ENCODE results near the gene BIVM.
"Not testable (repeated sequence)": the region's sequence is repeated elsewhere in the genome, so short reads cannot be mapped to it uniquely, and the experiment has no call there.

The BIVM gene, protein sequence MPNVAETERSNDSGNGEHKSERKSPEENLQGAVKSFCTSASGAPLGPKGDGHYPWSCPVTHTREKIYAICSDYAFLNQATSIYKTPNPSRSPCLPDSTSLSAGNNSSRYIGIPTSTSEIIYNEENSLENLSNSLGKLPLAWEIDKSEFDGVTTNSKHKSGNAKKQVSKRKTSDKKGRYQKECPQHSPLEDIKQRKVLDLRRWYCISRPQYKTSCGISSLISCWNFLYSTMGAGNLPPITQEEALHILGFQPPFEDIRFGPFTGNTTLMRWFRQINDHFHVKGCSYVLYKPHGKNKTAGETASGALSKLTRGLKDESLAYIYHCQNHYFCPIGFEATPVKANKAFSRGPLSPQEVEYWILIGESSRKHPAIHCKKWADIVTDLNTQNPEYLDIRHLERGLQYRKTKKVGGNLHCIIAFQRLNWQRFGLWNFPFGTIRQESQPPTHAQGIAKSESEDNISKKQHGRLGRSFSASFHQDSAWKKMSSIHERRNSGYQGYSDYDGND

DNA sequence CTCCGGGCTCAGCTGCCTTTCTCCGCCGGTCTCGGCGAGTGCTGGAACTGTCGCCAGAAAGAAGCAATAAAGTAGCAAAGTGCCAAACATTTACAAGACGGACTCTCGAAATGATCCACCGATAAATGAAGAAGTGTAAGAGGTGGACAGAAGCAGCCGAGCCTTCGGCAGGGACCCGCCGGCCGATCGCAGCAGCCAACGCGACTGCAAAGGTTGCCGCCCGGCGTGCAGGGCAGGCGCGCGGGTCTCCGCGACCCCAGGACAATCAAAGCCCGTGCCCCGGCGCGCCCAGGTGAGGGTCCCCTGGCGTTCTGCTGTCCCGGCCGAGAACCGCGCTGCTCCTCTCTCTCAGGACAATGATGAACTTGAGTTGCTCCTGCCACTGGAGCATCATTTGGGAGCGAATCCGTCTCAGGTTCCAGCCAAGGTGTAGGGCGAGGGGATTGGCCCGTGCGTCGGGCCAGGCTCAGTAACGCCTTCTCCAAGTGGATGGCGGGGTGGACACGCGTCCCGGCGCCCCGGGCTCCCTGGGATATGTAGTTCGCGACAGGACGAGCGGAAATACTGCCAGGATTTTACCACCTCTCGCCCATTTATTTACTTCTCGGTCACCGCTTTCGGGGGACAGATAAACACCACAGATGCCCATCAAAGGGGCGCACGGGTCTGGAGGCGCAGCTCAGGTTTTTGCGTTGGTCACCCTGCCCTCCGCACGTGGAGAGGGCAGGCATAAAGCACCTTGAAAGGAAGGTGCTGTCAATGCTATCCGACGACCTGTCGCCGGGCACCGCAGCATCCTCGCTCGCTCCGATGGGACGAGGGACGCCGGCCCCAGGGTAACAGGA, at the start of gene BIVM, which contains the start of gene POGLUT2:
Gene BIVM, plus strand, starts transcription at position 539 of the 845 bp plus-strand sequence. CDS start 8,149 bp downstream, outside the sequence.
Gene POGLUT2, minus strand, starts transcription at position 396 of the 845 bp plus-strand sequence. Its CDS starts 306 bp downstream, at position 90.
- DNase-seq (ENCODE audit: low read depth, low spot score), result peak; percentile 75

DNA sequence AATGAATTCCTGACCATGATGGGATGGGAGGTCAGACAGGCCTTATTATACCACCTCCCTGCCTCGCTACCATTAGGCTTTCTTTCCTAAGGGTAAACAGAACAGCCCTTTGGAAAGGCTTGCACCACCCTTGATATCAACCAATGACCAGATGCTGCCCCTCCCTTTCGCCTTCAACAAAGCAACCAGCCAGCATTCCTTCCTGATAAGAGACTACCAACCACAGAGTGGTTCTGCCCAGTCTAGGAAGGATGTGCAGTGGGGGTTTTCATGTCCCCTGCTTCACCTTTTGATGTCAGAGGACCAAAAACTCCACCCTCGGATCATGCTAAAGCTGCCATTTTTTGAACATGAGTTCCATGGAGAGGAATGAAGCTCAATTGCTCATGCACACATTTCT, 47.0 kb upstream of the BIVM start:
- no peak for DNase-seq (ENCODE audit: low read depth, low spot score)

DNA sequence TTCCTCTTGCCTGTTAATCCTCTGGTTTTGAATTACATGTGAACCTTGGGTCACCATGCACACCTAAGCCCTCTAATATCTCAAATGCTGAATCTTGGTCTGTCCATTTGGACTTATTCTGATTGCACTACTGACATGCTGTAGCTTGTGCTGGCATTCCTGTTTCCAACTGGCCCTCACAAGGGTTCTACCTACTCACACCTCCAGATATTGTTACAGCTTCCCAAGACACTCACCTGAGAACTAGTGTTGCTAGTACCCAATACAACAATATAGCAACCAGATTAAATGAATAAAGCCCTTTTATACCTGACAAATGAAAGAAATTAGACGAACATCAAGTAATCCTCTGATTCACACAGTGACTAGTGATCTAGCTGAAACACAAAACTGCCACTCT, 41.9 kb upstream of the BIVM start:
- no peak for DNase-seq (ENCODE audit: low read depth, low spot score)

DNA sequence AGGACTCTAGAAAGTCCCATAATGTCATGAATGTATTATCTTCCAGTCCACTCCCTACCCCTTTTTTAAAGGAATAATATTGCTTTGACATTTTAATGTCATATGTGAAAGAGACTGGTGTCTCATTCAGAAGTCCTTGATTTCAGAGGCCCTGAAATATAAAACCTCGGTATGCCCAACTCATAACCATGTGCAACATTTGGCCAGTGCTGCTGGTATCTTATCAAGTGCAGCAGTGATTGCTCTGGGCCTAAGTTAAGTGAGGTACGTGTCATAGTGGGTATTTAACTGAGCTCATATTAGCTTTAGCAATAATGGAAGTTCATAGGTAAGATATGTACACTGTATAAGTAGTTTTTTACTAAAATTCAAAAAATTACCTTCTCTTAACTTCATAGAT, 40.1 kb upstream of the BIVM start:
- no peak for DNase-seq (ENCODE audit: low read depth, low spot score)

DNA sequence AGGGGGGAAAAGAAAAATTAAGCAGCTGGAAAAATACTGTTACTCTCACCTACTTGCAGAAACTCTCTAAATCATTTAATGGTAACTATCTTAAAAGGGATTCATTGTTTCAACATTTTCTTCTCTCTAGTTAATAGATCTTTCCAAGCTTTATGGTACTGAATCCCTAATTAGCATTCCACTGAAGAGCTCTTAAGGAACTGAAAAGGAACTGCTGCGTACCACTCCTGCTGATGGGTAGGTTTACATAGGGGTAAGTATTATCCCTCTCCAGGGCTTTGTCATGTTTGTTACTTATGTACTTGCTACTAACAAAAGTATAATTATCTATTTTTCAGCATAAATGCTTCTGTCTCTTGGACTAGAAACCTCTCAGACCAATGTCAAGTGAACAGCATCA, 37.8 kb upstream of the BIVM start:
- DNase-seq (ENCODE audit: low read depth, low spot score), result no peak

DNA sequence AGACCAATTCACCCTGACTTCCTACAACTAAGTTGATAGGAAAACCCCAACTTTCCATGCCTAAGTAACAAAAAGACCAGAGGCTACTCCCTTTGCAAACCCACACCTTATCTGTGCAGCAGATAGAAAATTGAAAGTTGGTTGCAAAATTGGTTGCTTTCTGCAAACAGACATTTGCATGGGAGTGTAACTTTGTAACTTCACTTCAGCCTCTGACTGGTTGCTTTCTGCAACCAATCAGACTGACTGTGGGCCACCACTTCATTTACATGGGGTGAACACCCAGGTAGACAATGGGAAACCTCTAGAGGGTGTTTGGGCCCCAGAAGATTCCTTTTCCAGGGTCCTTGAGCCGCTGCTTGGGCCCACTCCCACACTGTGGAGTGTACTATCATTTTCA, 35.2 kb upstream of the BIVM start:
- no peak for DNase-seq (ENCODE audit: low read depth, low spot score)

DNA sequence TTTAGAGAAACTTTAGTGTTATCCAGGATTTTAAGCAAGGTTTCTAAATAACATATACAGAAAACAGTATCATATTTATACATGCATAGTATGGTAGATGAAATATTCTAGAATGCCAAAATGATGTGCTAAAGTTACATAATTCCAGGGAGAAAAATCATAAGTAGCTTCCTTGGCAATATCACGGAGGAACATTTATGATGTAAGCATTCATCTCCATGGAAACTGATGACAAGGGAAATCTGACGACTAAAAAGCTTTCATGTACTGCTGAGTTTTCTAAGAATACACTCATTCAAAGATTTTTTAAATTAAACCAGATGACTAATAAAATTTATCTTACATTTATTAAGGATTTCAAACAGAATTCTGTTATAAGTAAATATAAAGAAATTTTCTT, 30.0 kb upstream of the BIVM start:
- no peak for DNase-seq (ENCODE audit: low read depth, low spot score)

DNA sequence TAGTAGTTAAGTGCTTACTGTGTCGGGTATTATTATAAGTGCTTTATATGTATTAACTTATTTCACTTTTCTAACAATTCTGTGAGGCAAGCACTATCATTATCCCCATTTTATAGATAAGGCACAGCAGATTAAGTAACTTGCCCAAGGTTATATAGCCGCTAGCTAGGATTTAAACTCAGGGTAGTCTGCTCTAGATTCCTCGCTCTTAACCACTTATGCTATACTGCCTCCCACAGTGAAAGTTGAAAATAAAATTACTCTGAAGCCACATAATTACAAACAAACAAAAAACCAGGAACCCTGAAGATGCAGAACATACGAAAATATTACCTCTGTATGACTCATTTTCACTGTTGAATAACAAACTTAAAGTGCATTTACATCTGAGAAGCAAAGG, 29.2 kb upstream of the BIVM start:
- DNase-seq (ENCODE audit: low read depth, low spot score), result no peak

DNA sequence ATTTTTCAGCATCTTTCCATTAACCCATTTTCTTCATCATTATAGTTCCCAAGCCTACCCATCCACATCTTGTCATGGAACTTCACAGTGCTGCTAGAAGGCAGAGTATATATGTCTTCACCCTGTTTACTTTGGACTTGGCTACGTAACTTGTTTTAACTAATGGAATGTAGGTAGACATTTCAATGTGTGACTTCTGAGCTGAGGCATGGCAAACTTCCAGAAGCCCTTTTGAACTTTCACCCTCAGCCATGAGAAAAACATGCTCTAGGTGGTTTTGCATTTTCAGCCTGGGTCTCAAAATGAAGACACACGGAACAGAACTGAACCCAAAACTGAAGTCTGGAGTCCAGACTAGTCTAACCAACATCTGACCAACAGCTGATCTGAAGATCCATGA, 28.5 kb upstream of the BIVM start:
- DNase-seq (ENCODE audit: low read depth, low spot score), result no peak

DNA sequence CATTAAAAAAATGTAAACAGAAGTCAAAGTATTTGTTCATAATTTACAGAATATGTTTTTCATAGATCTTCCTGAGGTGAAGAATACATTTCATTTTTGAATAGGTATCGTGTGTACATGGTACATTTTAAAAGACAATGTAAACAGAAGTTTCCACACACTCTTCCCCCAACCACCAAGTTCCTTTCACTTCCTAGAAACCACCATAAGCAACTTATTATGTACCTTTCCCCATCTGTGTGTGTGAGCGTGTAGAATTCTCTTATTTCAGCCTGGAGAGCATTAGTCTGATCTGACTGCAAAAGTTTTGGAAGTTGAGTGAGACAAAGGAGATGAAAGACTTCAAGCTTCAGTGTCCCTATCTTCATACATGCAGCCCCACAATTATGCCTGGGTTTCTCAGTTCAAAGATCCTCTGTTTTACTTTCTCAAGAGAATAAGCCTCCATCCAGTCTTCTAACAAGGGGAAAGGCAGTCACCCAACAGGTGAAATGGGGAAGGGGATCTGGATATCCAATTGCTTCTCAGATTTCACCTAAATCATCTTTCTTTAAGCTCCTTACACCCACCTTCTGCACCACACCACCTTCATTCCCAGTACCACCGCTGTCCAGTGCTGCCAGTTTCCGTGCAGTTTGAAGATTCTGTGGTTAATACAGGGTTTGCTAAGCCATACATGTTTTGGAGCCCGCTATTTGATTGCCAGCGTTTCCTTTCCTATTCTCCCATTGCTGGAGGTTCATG, 27.4 kb upstream of the BIVM start:
- no peak for DNase-seq (ENCODE audit: low read depth, low spot score)

DNA sequence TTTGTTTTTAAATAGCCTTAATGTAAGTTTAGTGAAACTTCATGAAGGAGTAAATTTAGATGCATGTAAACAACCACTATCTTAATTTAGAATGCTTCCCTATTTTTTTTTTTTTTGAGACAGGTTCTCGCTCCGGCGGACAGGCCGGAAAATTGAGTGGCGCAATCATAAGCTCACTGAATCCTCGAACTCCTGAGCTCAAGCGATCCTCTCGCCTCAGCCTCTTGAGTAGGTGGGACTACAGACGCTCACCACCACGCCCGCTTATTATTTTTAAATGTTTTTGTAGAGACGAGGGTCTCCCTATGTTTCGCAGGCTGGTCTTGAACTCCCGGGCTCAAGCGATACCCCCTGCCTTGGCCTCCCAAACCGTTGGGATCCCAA, 26.9 kb upstream of the BIVM start:
- DNase-seq (ENCODE audit: low read depth, low spot score), result no peak

DNA sequence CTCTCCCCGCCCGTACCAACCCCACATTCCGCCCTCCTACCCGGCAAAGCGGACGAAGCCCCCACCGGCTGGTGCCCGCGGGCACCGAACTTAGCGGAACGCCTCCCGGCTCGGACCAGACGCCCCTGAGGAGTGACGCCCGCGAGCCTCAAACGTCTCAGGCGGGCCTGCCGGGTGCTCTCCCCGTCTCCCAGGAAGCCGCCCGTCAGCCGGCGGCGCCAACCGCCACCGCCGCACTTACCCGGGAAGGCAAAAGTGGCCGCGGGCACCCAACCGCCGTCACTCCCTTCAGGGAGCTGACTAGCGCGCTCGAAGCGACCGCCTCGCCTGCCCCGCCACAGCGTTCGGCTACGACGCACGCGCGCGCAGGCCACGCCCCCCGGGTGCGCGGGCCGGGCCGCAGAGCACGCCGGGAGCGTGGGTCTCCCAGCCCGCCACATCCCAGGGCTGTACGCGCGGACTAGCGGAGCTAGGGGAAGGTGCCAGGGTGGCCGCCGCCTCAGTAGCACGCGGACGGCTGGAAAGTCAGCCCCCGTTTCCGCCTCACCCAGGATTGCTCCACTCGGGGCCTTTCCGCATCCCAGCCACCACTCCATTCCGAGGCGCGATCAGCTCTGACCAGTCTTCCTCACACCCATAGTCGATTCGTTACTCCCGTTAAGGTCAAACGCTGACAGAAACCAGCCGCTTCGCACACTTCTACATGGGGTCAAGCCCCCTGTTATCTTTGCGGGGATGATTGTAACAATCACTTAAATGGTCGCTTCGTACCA, 25.3 kb upstream of the BIVM start, which contains the start of gene TEX30:
Gene TEX30, minus strand, starts transcription at position 346 of the 773 bp plus-strand sequence. CDS start 3,760 bp downstream, outside the sequence.
- DNase-seq (ENCODE audit: low read depth, low spot score), result peak; percentile 36

DNA sequence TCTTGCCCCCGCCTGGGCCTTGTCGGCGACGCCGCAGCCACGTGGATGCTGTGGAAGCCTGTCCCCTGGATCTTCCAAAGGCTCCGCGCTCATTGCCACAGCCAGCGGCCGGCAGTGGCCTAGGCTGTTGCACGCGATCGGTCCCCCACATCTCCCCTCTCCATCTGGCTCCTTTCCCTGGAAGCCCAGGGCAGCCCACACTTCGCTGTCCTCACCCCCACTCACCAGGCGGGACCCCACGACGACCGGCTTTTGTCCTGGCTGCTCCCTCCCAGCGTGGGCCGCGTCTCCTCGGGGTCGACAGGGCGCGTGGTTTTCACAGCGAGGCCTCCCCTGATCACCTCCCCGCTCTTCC, 24.7 kb upstream of the BIVM start:
- DNase-seq (ENCODE audit: low read depth, low spot score), result no peak

DNA sequence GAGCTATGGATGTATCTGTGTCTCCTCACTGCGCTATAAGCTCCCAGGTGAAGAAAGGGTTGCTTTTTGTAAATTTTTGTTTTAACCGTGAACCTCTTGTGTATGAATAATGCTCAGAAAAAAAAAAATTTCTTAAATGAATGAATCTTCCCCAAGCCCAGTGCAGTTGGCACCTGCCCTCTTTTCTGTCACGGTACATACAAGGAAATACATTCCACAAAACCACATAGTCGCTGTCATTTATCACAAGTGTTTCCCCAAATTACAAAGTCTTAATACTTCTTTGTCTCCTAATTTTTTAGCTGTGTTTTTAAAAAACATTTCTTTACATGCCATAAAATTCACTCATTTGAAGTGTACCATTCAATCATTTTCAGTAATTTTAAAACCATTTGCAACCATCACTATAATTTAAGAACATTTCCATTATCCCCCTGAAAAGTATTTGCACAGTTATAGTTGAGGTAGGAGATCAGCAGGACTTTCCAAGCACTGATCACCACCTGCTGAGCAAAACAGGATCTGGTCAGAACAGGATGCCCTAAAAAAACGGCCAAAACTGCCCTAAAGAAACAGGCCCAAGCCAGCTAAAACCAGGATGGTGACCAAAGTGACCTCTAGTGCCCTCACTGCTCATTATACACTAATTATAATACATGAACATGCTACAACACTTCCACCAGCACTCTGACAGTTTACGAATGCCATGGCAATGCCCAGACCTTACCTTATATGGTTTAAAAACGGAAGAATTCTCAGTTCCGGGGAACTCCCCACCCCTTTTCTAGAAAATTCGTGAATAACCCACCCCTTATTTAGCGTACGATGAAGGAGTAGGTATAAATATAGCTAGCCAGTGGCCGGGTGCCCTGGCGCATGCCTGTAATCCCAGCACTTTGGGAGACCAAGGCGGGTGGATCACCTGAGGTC, 24.1 kb upstream of the BIVM start:
- no peak for DNase-seq (ENCODE audit: low read depth, low spot score)

DNA sequence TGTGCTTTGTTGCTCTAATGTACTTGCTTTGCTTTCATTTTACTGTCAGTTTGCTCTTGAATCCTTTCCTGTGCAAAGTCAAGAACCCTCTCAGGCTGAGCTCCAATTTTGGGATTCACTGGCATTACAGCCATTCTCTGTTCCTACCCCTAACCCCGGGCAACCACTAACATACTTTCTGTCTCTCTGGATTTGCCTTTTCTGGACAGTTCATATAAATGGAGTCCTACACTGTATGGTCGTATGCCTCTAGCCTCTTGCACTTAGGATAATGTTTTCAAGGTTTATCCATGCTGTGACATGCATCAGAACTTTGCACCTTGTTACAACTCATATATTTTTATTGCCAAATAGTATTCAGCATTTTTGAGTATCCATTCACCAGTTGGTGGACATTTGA, 22.6 kb upstream of the BIVM start:
- DNase-seq (ENCODE audit: low read depth, low spot score), result no peak

DNA sequence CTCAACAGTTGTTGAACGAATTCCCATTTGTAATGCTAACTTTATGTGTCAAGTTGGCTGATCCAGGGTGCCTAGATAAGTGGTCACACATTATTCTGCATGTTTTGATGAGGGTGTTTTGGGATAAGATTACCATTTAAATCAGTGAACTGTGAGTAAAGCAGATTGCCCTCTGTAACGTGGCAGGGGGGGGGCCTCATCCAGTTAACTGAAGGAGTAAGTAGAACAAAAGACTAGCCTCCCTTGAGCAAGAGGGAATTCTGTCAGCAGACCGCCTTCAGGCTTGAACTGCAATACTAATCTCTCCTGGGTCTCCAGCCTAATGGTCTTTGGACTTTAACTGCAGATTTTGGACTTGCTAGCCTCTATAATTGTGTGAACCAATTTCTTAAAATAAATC, 21.2 kb upstream of the BIVM start:
- no peak for DNase-seq (ENCODE audit: low read depth, low spot score)

DNA sequence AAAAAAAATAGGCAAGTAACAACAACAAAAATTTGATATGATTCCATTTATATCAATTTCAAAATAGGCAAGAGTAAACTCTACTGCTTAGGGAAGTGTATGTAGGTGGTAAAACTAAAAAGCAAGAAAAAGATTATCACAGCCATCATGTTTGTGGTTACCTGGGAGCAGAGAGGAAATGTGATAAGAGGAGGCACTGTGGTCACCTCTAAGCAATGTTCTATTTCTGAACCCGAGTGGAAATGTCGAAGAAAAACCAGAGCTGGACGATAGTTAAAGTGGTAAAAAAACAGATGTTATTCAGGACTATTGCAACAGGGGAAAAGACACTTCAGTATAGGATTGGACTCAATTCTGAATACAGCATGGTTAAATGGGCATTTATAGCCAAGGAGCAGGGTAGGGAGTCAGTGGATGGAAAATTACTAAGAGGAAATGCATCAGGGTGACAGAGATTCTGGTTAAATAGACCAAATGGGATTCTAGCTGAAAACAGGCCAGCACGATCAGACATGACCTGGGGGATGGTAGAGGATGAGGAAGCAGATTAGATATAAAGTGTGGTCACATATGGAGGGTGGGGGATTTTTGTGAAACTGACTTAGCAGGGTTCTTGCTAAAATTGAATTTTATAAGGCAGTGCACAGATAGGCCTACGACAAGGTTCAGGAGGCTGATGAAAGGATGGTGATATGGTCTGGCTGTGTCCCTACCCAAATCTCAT, 19.3 kb upstream of the BIVM start:
- no peak for DNase-seq (ENCODE audit: low read depth, low spot score)

DNA sequence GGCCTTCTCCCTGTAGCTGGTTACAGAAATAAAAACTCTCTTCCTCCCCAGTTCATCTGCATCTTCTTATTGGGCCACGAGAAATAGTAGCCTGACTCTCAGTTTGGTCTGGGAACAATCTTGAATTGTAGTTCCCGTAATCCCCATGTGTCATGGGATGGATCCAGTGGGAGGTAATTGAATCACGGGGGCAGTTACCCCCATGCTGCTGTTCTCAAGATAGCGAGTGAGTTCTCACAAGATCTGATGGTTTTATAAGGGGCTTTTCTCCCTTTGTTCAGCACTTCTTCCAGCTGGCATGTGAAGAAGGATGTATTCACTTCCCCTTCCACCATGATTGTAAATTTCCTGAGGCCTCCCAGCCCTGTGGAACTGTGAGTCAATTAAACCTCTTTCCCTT, 18.3 kb upstream of the BIVM start:
- DNase-seq (ENCODE audit: low read depth, low spot score), result not testable (repeated sequence)

DNA sequence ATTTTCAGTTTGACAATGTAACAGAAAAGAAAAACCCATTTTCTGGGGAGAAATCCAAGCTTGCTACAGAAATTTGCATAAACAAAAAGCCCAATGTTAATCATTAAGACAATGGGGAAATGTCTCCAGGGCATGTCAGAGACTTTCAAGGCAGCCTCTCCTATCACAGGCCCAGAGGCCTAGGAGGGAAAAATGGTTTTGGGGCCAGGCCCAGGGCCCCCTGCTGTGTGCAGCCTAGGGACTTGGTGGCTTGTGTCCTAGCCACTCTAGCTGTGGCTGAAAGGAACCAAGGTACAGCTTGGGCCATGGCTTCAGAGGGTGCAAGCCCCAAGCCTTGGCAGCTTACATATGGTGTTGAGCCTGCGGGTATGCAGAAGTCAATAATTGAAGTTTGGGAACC, 17.3 kb upstream of the BIVM start:
- DNase-seq (ENCODE audit: low read depth, low spot score), result no peak
